Femur (tissue), 1 donor: Measurements from ENCODE around the gene RAB36.

Experiments used
- DNase-seq: peaks from one replicate; pipeline ENCODE4 v3.0.0-alpha.2; 2017

Gene RAB36

DNA sequence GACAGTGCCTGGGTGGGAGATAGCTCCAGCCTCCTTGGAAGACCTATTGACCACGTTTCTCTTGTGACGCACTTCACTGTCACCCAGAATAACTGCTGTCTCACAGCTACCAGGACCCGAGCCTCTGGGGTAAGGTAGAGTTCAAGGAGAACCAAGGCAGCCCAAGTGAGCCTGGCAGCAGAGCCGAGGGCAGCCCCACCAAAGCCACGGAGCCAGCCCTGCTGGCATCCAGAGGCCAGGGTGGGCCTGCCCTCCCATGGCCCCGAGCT is 36.3 kb upstream of the RAB36 start:
- DNase-seq, result no peak

DNA sequence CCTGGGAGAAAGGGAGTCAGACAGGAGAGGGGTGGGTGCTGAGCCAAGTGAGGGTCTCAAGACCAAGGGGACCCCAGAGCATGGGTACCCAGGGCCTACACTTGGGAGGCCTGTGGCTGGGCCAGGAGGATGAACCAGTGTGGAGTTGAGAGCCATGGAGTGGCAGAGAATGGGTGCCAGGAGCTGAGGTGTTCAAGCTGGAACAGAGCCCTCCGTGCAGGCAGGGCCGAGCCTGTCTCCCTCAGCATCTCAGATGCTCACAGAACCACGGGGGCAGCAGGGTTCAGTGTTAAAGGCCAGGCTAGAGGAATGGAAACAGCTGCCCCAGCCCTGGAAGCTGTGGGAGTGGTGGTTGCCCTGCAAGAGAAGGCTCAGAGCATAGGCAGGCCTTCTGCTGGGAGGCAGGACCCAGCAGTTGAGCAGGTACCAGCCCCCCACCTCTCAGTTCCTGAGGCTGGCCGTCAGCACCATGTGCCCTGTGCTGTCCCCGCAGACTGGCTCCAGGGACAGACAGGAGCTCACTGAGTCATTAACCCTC is 35.8 kb upstream of the RAB36 start:
- no peak for DNase-seq

DNA sequence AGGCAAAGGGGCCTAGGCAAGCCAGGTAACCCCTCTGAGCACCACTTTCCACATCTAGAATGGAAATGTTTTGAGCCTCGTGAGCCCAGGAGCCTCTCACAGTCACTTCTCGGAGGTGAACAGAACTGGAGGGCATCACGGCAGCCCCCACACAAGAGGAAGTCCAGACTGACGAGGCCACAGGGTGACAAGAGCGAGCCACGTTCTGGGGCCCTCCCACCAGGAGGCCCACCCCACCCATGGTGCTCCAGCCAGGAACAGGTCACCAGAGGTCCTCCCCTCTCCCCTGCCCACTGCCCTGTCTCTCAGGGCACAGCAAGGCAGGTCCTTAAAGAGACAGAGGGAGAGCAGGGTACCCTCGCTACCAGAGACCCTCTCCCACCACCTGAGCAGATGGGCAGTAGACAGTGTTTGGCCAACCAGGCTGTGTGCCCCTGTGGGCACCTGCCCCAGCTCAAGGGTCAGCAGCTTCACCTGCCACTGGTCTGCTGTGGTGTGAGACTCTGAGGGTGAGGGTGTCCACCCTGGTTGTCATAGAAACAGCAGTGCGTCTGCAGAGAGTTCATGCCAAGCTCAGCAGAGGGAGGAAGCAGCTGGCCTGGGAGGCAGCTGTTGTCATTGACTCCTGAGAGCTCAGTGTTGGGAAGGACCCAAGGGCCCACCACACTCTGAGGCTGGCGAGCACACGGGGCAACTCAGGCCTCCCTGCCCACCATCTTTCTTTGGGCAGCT is 34.9 kb upstream of the RAB36 start:
- peak; percentile 74 for DNase-seq

DNA sequence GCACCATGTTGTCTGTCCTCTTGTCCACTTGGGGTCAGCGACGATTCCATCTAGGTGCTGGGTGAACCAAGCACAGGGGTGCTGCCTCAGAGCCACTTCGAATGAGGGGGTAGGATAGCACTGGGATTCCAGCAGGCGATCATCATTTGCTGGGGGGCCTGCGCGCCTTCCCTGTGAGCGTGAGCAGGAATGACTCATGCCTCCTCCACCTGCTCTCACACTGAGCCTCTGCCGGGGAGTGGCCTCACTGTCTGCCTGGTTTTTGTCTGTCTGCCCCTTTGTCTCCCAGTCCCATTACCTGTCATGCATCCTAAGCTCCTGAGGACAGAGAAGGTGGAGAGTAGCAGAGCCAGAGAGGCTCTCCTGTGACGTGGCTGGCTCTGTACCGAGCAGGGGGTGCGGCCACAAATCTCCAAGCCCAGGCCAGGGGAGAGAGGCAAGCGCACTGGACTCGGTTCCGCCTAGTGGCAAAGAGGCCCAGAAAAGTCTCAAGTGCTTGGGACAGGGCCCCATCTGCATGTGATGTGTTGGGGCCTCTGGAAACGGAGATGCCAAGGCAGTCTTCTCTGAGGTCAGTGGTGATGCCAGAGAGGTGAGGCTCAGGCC is 34.3 kb upstream of the RAB36 start:
- no peak for DNase-seq

DNA sequence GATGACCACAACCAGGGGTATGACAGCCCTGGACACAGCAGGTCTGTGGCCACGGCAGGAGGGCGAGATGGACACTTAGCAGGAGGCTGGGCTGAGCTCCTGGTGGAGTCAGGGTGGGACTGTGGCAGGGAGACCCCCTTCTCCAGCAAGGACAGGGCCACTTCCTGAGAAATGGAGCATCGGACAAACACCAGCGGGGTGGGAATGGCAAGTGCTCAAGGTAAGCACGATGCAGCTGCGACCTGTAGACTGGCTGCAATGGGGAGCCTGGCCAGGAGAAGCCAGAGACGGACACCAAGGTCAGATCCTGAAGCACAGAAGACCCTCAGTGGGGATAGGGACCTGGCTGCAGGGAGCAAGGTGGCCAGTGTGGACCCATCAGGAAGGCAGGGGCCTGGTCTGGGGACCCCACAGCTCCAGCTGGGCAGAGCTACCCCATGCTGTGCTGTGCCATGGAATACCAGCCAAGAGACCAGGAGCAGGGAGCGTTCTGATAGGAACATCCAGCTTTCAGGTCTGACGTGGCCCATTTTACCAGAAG is 32.7 kb upstream of the RAB36 start:
- no peak for DNase-seq

DNA sequence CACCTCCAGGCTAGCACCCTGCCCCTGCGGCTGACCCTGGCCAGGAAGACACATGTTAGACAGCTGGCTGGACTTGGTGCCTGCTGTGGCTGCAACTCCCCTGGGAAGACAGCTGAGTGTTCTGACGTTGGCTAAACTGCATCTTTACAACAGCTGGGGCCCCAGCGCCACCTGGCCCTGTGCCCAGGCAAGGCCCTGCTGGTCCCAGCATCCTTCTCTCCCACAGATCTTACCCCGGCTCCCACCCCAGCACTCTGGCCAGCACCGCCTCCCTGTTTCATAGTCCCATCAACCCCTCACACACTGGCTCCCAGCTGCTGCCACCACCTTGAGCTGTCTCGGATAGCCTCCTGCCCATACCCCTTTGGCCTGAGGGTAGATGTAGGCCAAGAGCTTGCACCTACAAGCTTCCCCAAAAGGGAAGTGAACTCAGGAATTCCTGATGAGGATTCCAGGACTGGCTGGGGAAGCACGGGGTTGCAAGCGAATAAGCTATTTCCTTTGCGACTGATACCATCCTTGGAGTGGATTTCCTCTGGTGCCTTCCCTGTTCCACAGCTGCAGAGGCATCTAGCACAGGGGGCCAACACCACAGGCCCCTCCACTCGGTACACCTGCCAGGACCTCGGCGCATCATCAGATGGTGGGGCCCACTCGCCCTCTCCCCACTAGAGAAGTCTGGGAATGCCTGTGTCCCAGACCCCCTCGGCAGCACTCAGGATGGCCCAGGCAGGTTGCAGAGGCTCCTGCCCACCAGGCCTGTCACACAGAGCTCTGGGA is 32.0 kb upstream of the RAB36 start:
- DNase-seq, result peak; percentile 79

DNA sequence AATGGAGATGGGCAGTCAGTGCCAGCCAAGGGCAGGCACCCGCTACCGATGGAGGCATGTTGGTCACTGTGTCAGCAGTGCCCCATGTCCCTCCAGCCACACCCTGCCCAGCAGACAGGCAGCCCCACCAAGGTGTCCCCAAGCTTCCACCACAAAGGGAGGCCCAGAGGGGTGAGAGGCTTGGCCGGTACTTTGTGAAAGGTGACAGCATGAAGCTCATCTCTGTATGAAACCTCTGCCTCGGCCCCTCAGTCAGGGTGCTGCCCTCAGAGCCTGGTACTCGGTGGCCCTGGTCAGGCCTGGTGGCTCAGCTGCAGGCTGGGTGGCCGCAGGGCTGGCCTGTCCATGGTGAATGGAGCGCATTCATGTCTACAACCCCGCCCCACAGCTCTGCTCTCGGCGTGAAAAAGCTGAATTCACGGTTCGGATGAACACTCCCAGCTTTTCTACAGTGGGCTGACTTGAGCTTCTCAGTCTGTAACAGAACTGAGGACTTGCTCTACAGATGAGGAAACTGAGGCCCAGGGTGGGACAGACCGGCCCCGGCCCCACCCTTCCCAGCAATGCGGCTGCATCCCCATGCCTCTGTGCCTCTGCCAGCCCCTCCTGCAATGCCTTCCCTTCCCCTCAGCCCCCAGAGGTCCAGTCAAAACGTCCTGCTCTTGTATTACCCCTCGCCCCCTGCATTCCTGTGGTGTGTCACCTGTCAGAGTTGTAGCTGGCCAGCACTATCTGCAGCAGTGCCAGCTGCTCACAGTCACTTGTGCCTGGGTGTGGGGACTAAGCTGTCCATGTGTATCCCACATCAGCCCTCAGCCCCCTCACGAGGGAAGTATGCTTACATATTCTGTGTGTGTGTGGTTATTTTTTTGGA is 31.2 kb upstream of the RAB36 start:
- DNase-seq, result no peak

DNA sequence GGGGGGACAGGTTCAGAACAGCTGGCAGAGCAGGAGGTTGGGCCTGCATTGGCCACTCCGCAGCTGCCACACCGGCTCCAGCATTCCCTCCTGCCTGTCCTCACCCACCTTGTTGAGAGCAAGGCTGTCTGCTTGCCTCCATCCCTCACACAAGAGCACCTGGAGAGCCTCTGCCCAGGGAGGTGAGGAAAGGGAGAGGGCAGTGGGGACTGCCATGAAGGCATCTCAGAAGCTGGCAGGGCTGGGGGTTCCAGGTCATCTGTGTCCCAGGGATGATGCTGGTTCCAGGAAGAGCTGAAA is 30.6 kb upstream of the RAB36 start:
- DNase-seq, result no peak

DNA sequence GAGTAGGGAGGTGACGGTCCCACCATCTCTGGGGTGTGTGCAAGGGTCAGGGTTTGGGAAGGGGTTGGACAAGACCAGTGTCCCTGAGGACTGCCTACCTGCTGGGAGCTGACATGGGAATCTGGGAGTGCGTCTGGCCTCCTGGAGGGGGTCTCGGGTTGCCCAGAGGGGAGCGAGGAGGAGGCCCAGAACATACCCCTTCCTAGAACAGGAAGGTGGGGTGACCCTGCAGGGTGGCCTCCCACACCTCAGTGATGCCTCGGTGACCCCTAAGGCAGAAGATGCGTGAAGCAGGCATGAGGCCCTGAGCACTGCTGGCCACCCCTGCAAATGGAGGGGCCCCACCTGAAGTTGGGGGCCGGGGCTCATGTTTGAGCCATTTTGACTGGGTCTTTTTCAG is 29.9 kb upstream of the RAB36 start:
- DNase-seq, result no peak

DNA sequence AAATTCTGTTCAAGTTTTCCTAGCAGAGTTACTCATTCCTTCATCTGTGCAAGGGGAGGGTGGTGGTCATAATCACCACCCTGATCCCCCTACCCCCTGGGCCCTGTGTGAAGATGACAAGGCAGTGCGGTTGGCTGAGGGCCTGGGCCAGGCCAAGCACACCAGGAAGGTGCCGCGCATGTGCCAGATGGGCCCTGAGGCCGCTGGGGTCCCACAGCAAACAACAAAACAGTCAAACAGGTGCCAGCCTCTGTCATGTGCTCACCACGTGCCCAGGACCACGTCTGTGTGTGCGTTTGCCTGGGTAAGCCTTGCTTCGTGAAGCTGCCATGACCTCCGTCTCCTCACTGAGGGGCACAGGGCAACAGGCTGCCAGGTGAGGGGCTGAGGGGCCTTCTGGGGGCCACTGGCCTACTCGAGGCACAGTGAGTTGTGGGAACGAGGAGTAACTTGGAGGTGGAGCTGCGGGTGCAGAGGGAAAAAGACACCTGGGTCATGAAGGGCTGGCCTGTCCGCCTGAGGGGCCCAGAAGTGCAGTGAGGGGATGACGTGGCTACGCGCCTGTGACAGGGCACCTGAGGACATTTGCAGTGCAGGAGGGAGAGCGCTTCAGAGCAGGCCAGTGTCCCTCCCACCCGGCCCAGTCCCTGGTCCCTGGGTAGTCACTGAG is 29.3 kb upstream of the RAB36 start:
- DNase-seq, result no peak

DNA sequence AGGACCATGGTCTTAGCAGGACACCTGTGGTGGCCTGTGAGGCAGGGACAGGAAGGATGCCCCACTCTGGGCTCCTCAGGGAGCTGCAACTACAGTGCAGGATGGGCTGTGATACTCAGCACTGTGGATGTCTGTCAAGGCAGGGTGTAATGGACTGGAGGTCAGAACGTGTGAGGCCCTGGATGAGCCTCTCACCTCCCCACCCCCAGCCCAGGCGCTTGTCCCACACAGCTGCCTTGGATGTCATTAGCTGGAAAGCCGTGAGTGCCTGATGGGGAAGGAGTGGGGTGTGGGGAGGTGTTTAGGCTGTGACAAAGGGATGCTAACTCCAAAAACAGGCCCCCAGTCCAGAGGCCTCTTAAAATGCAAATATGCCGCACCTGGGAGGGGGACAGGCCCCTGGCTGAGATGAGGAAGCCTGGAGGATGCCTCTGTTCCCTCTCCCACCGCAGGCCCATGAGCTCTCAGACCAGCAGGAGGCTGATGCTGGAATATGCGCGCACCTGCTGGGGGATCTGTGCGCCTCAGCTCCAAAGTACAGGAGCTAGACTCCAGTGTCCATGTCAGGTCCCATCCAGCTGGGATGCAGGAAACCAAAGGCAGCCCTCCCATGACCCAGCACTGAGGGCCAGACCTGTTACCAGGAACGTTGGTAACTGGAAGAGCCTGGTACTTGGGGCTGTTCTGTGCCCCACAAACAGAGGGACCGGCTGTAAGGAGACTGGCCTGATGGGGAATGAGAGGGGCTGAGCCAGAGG is 28.6 kb upstream of the RAB36 start:
- no peak for DNase-seq

DNA sequence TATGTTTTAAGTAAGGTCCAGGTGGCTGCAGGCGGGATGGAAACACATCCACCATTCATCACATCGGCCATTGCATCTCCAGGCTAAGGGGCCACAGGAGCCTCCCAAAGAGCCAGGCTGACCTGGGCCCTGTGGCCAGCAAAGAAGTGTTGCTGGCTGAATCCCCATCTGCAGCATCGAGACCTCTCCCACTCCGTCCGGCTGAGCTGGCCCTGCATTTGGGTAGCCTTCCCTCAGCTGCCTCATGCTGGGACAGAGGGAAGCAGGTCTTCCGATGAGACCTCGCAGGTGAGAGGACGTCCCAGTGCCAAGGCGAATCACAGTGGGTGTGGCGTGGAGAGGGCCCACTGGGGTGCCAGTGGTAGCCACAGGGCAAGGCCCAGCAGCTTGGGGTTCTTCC is 28.0 kb upstream of the RAB36 start:
- no peak for DNase-seq

DNA sequence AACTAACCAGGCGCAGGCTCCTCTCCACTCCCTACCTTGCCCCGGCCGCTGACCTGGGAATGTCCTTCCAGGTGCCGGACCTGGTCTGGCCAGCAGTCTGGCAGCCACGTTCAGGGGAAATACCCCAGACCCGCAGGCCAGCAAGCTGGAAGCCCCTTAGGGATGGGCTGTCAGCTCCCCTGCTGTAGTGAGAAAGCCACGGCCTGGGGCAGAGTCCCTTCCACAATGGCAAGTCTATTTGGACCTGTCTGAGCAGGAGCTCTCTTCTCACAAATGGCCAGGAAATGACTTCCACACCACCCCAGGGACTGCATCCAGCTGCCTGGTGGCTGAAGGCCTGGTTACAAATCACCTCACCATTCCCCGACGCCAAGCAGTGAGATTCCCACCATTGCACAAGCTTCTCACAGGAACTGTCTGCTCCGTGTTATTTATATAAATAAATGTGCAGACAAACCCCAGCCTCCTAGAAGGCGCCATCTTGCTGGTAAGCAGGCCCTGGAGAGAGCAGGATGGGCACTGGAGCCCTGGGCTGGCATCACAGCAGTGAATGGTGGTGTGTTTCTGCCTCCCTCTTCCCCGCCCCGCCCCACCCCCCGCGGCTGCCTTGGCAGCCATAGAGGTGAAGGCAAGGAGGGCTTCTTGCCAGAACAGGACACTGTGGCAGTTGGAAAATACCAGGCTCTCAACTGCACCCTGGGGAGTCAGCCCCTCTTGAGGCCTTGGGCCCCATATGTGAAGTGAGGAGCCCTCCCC is 27.2 kb upstream of the RAB36 start:
- DNase-seq, result no peak

DNA sequence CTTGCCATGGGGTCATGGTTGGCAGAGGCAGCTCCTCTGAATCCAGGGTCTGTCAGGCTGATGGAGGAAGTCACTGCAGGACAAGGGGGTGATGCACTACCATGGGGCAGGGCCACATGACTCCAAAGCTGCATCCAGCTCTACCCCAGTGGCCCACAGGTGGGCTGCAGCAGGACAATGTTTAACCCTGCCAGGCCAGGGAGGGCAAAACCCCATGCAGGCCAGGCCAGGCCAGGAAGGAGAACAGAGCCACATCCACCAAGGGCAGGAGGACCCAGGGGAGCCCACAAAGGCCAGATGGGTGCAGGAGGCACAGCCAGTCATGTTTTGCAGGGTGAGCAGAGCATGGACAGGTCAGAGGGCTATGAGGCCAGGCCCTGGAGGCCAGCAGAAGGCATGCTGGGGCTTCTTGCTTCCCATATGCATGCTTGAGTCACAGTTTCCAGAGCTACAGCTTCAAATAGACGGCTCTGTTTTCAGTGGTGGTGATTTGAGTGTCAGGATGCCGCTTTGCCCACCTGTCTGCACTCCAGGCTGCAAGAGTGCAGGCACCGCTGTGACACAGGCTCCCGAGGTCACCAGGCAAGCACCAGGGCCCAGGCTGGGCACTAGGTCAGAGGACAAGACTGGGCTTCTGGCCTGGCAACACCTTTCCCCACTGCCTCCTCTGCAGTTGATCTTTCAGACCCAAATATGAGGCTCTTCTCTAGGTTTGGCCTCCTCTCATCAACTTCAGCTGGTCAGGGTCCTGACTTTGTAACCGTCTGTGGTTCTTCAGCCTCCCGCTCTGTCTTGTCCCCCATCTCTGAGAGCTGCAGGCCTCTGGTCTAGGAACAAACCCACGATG is 26.4 kb upstream of the RAB36 start:
- no peak for DNase-seq

DNA sequence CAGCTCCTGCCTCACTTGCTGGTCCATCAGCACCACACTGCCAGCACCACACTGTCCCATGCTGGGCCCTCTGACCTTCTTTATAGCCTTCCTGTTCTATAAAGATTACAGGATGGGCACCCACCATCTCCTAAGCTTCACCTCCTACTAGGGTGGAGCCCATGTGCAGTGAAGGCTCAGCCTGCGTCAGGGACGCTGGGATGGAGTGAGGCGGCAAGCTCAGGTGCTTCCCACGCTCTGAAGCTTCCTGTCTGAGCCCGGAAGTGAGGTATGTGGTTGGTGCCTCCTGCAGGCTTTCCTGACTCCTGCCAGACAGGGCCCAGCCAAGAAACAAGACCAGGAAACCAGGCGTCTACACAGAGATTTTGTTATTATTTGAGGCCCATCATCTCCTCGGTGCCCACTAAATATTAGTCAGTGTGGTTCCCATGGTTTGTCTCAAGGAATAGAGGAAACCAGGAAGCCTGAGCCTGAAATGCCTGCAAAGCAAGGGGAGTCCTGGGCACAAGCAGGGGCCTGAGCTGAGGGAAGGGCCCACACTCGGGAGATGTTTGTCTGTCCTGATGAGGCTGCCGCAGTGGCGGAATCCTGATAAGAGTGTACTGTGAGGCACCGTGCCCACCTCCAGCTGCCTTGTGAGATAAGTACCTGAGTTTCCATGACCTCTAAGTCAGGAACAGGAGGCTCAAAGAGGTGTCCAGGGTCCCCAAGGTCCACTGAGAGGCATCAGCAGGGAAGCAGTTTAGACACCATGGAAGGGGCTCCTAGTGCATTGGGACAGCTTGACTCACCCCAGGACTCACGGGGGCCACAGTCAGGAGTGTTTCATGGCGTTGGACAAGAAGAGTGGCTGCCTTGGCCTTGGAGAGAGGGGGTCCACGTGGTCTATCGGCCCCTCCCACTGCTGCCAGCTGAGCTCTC is 25.5 kb upstream of the RAB36 start:
- no peak for DNase-seq

DNA sequence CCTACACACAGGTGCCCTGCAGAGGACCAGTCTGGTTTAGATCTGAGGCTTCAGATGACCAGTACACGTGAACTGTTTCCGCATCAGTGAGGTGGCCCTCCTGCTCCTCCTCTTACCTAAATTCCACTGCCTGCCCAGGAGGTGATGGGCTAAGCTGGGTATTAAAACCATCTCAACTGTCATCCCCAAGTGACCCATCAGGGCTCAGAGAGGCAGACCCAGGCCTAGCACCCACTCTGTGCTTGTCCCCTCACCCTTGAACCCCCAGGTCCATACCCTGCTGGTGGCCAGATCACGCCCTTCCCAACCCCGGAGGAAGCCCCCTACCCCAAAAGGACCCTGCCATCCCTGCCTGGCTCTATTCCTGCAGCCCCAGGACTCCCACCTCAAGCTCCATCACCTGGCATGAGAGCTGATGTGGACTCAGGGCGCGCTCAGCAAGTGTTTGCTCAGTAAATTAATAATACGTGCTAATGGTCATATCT is 24.8 kb upstream of the RAB36 start:
- DNase-seq, result no peak

DNA sequence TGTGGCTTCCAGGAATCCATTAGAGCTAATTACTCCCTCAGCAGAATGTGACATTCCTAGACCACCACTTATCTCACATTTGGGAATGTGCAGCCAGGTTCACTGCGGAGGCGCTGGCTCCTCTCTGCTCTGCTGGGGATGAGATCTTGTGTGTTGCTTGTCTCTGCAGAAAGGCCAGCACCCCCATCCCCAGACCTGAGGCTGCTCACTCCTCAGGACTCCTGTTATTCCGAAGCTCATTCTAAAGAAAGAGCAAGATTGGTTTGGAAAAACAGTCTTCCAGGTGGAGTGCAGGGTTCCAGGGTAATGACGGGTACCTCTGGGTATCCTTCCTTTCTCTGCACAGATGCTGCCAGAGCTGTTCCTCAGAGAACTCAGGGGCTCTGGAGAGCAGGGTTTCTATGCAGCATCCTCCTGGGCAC is 24.3 kb upstream of the RAB36 start:
- DNase-seq, result no peak

DNA sequence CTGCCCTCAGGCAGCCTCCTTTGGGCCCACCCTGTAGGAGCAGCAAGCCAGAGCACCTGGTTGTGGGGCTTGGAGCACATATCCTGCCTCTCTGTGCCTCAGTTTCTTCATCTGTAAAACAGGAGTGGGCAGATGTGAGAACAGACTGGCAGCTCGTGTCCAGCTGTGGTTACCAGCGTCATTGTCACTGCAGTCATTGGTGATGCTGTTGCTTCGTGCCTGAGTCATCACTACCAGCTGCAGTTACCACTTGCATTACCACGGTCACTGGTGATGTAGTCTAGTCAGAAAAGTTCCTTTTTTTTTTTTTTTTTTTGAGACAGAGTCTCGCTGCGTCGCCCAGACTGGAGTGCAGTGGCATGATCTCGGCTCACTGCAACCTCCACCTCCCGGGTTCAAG is 23.9 kb upstream of the RAB36 start:
- no peak for DNase-seq
